ENCODE measurements around the gene ROPN1. TPM values are rescaled to one million over a fixed set of nuclear protein-coding genes. Genes with fewer than 3 reads are reported as not detected.
"Not testable (repeated sequence)": the region's sequence is repeated elsewhere in the genome, so short reads cannot be mapped to it uniquely, and the experiment has no call there.

ROPN1 gene
- total RNA-seq, 3 donors from 2014 or later: 2.3 to 6.1 TPM; not detected in 1

DNA sequence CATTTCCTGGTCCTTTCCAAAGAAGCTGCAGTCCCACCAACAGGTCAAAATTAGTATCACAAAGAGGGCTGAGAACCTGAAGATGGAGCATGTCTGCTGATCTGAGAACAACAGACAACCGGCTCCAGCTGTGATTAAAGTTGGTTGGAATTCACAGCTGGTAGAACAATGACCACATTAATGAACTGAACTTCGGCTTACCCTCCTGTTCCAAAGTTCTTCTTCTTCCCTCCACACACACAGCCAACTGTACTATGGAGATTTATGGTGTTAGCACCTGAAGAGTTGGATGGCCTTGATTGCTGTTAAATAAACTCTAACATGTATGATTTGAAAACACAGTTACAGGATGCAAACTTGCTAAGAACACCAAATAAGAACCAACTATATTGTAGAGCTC, 27.4 kb upstream of the ROPN1 start:
- Histone ChIP-seq H3K36me3 (no peaks in the 10 kb centered on the region), H3K27ac (no peak overlapping the region), H3K27me3 (no peaks in the 10 kb centered on the region), H3K4me1 (no peaks in the 10 kb centered on the region), H3K4me3 (no peak overlapping the region), H3K9me3 (no peaks in the 10 kb centered on the region)
- no peak for DNase-seq (ENCODE audit: low spot score in 2 of 2)
- intact Hi-C loops (cut with DNase I; ENCODE audit: low total_unique reads): no loop called here
- TF ChIP-seq, protein P1, sequence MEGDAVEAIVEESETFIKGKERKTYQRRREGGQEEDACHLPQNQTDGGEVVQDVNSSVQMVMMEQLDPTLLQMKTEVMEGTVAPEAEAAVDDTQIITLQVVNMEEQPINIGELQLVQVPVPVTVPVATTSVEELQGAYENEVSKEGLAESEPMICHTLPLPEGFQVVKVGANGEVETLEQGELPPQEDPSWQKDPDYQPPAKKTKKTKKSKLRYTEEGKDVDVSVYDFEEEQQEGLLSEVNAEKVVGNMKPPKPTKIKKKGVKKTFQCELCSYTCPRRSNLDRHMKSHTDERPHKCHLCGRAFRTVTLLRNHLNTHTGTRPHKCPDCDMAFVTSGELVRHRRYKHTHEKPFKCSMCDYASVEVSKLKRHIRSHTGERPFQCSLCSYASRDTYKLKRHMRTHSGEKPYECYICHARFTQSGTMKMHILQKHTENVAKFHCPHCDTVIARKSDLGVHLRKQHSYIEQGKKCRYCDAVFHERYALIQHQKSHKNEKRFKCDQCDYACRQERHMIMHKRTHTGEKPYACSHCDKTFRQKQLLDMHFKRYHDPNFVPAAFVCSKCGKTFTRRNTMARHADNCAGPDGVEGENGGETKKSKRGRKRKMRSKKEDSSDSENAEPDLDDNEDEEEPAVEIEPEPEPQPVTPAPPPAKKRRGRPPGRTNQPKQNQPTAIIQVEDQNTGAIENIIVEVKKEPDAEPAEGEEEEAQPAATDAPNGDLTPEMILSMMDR (IDR thresholded peaks at IDR 0.05): no peak
- TF ChIP-seq POLR2A (IDR thresholded peaks at IDR 0.05) (no peak), POLR2AphosphoS5 (IDR thresholded peaks at IDR 0.05) (no peak)

DNA sequence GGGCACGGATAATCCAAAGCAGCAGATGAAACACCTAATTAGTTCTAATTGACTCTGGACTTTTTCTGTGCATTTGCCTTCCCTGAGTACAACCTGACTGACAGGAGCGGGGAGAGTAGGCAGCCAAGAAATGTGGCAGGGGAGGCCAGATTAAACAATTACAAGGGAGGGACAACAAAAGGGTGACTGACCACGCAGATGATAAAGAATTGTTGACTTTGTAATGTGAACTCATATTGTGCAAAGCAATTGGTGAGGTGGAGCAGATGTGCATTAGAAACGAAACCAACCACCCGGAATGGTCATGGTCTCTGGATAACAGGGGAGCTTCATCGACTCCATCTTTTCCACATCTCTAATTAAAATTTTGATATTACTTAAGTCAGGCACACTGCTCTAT, 25.6 kb upstream of the ROPN1 start:
- not testable (repeated sequence) for H3K27ac ChIP-seq; H3K27me3 ChIP-seq; H3K36me3 ChIP-seq; H3K9me3 ChIP-seq; H3K4me1 ChIP-seq; DNase-seq (ENCODE audit: low spot score in 2 of 2); H3K4me3 ChIP-seq
- intact Hi-C loops (cut with DNase I; ENCODE audit: low total_unique reads): loop anchor here (1.0 kb wide), 1 partner anchor 18 kb away; no protein-coding TSS in a partner anchor

DNA sequence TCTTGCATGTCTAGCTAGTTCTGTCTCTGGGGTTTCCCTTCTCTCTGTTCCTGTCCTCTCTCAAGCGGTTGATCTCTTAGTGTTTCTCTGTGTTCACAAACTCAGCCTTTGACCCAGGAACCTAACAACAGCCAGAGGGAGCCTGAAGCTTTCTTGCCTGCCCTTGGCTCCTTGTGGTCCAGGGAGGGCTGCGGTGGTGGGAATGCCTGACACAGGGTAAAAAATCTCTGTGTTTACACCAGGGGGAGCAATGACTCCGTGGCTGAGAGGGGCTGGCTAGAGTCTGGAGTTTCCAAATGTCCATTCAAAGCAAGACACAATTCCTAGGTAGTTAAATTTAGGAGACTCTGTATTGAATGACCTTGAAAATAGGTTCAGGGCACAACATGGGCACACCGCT, 24.6 kb upstream of the ROPN1 start:
- H3K4me1 ChIP-seq; H3K27ac ChIP-seq; H3K4me3 ChIP-seq; H3K9me3 ChIP-seq; intact Hi-C loops (cut with DNase I; ENCODE audit: low total_unique reads); H3K36me3 ChIP-seq; H3K27me3 ChIP-seq: not testable (repeated sequence)
- TF ChIP-seq, protein P1 (IDR thresholded peaks at IDR 0.05): peak; percentile 14 to 53 (median 46)
- DNase-seq (ENCODE audit: low spot score in 2 of 2): peak in 1 of 2 donors; percentile 21

DNA sequence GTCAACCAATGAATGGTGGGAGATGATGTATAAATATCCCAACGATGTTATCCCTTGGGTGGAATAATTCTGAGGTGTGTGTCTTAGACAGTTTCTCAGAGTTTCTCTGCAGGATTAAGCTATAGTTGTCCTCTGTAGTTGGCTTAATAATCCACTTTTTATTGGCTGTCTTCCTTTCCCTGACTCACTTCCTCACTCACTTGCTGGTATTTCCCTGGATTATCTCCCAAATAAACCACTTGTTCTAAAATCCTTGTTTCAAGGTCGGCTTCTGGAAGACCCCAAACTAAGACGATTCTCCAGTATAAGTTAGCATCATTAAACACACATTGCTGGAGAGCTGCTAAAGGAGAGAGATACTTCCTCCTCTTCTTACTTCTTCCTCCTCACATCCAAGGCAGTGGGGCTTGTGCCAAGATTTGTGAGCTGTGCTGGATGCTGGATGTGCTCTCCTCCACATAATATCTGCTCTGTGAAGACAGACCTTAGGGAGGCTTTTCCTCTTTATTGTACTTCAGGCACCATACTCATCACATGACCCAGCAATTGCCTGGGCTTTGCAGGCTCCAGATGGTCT, 22.5 kb upstream of the ROPN1 start:
- Histone ChIP-seq H3K9me3 (no peaks in the 10 kb centered on the region), H3K27me3 (no peaks in the 10 kb centered on the region), H3K27ac (no peak overlapping the region), H3K36me3 (no peaks in the 10 kb centered on the region), H3K4me1 (no peaks in the 10 kb centered on the region), H3K4me3 (no peak overlapping the region)
- no peak for DNase-seq (ENCODE audit: low spot score in 2 of 2)
- TF ChIP-seq POLR2A (IDR thresholded peaks at IDR 0.05) (no peak), POLR2AphosphoS5 (IDR thresholded peaks at IDR 0.05) (no peak)
- TF ChIP-seq, protein P1 (IDR thresholded peaks at IDR 0.05): no peak
- intact Hi-C loops (cut with DNase I; ENCODE audit: low total_unique reads): no loop called here

DNA sequence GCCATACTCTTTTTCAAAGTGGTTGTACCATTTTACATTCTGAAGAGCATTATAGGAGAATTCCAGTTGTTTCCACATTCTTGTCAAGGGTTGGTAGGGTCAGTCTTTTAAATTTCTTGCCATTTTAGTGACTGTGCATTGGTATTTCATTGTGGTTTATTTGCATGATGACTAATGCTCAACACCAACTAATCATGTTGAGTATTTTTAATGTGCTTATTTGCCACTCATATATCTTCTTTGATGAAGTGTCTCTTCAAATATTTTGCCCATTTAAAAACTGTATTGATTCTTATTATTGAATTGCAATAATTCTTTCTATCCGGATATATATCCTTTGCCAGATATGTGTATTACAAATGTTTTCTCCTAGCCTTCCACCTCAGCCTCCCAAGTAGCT, 16.4 kb upstream of the ROPN1 start:
- H3K4me1 ChIP-seq; H3K36me3 ChIP-seq; H3K9me3 ChIP-seq; DNase-seq (ENCODE audit: low spot score in 2 of 2); H3K27me3 ChIP-seq; H3K27ac ChIP-seq; H3K4me3 ChIP-seq; intact Hi-C loops (cut with DNase I; ENCODE audit: low total_unique reads): not testable (repeated sequence)

DNA sequence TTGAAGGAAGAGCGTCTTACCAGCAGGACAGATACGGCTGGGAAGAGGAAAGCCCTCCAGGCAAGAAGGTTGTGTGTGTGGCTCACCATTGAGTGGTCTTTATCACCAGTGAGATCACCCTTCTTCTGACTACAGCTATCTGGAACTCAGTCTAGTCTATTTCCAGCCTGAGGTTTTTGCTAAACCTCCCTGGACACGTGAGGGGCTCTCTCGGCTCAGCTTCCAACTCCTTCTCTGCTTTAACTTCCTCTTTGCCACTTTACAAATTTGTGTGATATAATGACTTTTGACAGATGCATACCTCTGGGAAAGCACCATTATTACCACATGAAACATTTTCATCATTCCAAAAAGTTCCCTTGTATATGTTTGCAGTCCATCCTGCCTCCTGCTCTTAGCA, 15.3 kb upstream of the ROPN1 start:
- TF ChIP-seq POLR2A (IDR thresholded peaks at IDR 0.05): no peak
- no peak for TF ChIP-seq POLR2AphosphoS5 (IDR thresholded peaks at IDR 0.05)
- TF ChIP-seq, protein P1 (IDR thresholded peaks at IDR 0.05): no peak
- no peaks in the 10 kb centered on the region for H3K27me3 ChIP-seq
- DNase-seq (ENCODE audit: low spot score in 2 of 2): no peak
- H3K27ac ChIP-seq: no peak overlapping the region
- no peaks in the 10 kb centered on the region for H3K36me3 ChIP-seq
- no peaks in the 10 kb centered on the region for H3K9me3 ChIP-seq
- no peak overlapping the region for H3K4me3 ChIP-seq
- intact Hi-C loops (cut with DNase I; ENCODE audit: low total_unique reads): no loop called here
- no peaks in the 10 kb centered on the region for H3K4me1 ChIP-seq

DNA sequence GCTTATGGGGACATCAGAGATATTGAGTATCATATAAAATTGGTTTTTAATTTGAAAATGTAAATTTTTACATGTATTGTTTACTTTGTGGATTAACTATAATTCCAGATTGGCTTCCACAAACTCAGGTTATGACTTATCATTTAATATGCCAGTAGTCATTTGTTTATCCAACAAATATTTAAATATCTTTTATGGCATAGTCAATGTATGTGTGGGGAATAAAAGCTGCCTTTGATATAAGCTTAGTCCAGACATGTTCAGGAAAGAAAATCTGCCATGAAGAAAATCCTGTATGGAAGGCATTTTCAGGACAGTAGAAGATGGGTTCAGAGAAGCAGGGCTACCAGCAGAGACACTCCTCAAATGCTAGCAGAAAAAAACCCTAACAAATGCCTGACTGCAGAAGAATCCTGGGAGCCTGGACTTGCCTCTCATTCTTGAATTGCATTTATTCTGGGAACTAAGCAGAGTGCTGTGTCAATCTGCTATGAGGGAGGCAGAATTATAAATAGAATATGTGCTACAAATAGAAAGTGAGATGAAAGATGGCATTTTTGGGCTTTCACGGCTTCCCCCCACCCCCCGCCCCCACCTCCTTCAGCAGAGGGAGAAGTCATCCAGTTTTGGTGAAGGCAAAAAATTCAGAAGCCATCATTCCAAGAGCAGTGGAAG, 10.6 kb upstream of the ROPN1 start:
- H3K27ac ChIP-seq; DNase-seq (ENCODE audit: low spot score in 2 of 2); intact Hi-C loops (cut with DNase I; ENCODE audit: low total_unique reads): not testable (repeated sequence)

DNA sequence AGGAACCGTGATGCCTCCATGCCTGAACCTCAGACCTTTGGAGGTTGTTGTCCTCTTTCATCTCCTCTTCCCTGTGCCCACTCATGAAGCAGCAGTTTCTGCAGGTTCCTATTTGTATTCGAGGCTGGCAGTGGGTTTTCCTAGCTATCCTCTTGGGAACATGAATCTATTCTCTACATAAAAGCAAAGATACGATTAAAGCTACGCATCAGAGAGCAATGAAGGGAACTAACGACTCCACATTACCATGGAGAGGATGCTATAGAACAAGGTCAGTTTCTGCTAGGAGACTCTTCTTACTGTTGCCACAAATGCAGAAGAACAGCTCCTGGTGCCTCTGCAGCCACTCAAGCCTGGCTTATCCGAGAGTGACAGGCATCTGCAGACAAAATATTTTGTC, 9.4 kb upstream of the ROPN1 start:
- H3K27ac ChIP-seq; H3K9me3 ChIP-seq; H3K4me3 ChIP-seq; H3K36me3 ChIP-seq; H3K27me3 ChIP-seq; DNase-seq (ENCODE audit: low spot score in 2 of 2); intact Hi-C loops (cut with DNase I; ENCODE audit: low total_unique reads); H3K4me1 ChIP-seq: not testable (repeated sequence)

More for the DNA sequence above, 10.6 kb upstream of the ROPN1 start:
- not testable (repeated sequence) for H3K4me3 ChIP-seq, H3K27me3 ChIP-seq, H3K9me3 ChIP-seq, H3K36me3 ChIP-seq, H3K4me1 ChIP-seq

Data from breast epithelium (tissue), 4 donors.